ENCODE results near the gene F2RL3. TPM values are rescaled to one million over a fixed set of nuclear protein-coding genes. Genes with fewer than 3 reads are reported as not detected.

The F2RL3 gene
- total RNA-seq, 1 experiment from 2014 or later = 7.0 TPM

DNA sequence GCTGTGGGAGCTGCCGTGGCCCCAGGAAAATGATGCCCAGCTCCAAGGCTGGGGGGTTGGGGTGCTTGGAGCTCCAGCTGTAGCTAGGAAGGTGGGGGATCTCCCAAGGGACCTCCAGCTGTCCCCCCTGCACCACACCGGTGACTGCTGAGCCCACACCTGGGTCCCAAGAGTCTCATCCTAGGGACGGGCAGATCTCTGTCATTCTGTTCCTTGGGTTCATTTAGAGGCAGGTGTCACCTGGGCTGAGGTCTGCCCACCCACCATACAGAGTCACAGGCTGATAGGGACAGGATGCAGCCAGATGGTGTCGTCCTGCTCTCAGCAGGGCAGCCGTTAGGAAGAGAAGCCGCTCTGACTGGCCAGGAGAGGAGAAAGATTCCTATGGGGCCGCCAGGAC lies 5.3 kb downstream of the F2RL3 start:
- DNase-seq (ENCODE audit: low read depth) = no peak

- peak; percentile 33 for DNase-seq (ENCODE audit: low read depth)
Observed at GRCh38 chr19:16895467-16896145, 6.8 kb downstream of the F2RL3 start.

GRCh38 chr19:16896146-16897028 lies 7.6 kb downstream of the F2RL3 start:
- DNase-seq (ENCODE audit: low read depth) = peak; percentile 27

GRCh38 chr19:16897029-16897855 lies 8.4 kb downstream of the F2RL3 start:
- peak; percentile 85 for DNase-seq (ENCODE audit: low read depth)

- no peak for DNase-seq (ENCODE audit: low read depth)
Observed at GRCh38 chr19:16897856-16898161, 9.0 kb downstream of the F2RL3 start.

GRCh38 chr19:16898361-16899015 lies 9.7 kb downstream of the F2RL3 start:
- DNase-seq (ENCODE audit: low read depth) = no peak

- peak; percentile 66 for DNase-seq (ENCODE audit: low read depth)
Observed at GRCh38 chr19:16899566-16900075, 10.8 kb downstream of the F2RL3 start.

DNA sequence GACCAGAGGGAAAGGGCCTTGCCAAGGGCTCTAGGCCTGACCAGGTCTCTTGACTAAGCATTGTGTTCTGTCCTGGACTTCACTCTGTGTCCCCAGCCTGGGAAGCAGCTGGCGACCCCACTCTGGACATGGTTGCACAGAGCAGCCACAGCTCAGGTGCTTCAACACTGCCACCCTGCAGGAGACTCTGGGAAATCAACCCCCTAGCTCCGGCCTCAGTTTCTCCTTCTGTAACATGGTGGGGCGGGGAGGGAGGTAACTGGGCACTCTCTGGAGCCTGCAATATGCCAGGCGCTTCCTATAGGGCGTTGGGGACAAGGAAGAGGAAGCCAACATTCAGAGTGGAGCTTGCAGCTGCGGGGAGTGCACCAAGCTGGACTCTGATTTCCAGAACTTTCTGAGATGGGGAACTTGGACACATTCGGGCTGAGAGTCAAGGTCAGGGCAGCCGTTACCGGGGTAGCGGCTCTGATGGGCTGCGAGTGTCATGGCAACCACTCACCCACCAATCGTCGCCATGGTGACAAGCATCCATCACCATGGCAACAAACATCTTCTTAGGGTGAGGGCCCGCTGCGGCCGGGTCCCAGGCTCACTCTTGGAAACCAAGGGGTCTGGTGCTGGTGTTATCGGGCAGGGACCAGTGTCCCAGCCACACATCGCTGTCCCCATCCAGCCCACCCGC lies 12.8 kb downstream of the F2RL3 start:
- no peak for DNase-seq (ENCODE audit: low read depth)

DNA sequence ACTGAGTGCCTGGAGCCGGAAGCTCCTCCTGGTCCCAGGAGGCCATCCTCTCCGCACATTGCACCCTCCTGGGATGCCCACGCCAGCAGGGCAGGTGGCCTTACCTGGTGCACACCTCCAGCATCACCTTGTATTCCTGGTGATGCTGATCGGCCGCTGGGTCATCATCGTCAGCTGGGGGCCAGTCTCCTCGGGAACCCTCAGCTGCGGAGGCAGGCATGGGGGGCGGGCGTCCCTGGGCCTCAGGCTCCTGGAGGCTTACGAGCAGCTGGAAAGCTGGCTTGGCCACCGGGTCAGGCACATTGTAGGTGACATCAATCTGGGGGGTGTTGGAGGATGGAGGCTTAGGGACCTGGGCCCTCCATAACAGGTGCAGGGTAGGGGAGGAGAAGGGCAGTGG lies 13.7 kb downstream of the F2RL3 start:
- DNase-seq (ENCODE audit: low read depth) = no peak

DNA sequence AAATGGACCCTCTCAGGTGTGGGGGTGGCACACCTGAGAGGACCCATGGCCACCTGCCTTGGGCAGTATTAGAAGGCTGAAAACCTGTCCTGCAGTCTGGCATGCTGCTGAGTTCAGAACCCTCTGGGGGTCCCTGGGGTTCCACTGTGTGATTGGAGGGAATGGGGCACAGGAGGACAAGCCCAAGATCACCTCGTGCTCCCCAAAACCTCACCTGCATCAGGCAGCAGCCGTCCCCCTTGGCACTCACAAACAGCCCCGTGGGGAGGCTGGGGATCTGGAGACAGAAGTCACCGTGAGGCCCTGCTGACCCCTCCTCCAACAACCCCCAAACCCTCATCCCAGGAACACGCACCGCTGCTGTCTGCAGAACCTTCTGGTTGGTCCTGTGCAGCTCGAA lies 14.5 kb downstream of the F2RL3 start:
- DNase-seq (ENCODE audit: low read depth) = no peak

DNA sequence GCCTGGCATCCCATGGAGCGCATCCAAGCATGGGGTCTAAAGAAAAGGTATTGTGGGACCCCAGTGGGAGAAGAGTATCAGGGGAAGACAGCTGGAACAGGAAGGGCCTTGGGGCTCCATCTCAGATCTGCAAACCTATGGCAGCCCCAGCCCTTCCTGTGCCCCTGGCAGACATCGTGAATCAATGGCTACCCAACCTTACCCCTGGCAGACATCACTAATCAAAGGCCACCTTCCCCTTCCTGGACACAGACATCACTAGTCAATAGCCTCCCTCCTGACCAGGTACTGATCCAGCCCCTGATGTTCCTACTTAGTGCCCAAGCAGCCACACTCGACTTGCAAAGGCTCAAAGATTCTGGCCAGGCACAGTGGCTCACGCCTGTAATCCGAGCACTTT lies 15.8 kb downstream of the F2RL3 start:
- no peak for DNase-seq (ENCODE audit: low read depth)

DNA sequence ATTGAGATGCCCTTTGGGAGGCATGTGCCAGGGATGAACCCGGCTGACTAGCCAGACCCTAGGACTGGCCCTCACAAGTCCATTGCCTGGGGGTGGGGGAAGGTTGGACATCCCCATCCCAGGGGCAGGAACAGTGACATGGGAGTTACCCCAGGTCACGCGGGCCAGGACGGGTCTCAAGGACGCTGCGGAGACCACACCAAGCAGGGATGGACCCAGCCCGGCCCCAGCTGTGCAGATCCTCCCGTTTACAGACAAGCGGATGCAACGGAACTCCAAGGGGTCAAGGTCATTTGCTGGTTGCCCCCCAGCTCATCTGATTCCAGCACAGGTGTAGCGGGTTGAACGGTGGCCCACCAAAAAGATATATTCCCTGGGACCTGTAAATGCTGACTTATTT lies 20.0 kb downstream of the F2RL3 start:
- no peak for DNase-seq (ENCODE audit: low read depth)

DNA sequence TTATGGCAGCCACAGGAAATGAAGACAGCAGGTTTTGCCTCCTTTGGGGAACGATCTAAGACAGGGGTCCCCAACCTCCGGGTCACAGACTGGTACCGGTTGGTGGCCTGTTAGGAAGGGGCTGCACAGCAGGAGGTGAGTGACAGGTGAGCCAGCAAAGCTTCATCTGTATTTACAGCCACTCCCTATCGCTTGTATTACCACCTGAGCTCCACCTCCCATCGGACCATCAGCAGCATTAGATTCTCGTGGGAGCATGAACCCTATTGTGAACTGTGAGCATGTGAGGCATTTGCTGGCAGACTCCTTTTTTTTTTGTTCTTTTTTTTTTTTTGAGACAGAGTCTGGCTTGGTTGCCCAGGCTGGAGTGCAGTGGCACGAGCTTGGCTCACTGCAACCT lies 22.2 kb downstream of the F2RL3 start:
- no peak for DNase-seq (ENCODE audit: low read depth)

GRCh38 chr19:16912780-16913179 lies 24.0 kb downstream of the F2RL3 start:
- no peak for DNase-seq (ENCODE audit: low read depth)

GRCh38 chr19:16914421-16914820 lies 25.6 kb downstream of the F2RL3 start:
- DNase-seq (ENCODE audit: low read depth) = no peak

GRCh38 chr19:16915135-16915534 lies 26.3 kb downstream of the F2RL3 start:
- no peak for DNase-seq (ENCODE audit: low read depth)

- DNase-seq (ENCODE audit: low read depth) = no peak
Observed at GRCh38 chr19:16915734-16916133, 26.9 kb downstream of the F2RL3 start.

DNA sequence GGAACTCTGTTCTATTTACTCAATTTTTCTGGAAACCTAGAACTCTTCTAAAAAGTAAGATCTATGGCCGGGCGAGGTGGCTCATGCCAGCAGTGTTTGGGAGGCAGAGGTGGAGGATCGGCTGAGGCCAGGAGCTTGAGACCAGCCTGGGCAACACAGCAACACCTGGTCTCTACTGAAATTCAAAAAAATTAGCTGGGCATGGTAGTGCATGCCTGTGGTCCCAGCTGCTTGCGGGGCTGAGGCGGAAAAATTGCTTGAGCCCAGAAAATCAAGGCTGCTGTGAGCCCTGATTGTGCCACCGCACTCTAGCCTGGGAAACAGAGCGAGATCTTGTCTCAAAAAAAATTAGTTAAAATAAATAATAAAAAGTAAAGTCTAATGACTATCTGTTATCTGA lies 28.6 kb downstream of the F2RL3 start:
- no peak for DNase-seq (ENCODE audit: low read depth)

- DNase-seq (ENCODE audit: low read depth) = no peak
Observed at GRCh38 chr19:16919496-16919895, 30.7 kb downstream of the F2RL3 start.

DNA sequence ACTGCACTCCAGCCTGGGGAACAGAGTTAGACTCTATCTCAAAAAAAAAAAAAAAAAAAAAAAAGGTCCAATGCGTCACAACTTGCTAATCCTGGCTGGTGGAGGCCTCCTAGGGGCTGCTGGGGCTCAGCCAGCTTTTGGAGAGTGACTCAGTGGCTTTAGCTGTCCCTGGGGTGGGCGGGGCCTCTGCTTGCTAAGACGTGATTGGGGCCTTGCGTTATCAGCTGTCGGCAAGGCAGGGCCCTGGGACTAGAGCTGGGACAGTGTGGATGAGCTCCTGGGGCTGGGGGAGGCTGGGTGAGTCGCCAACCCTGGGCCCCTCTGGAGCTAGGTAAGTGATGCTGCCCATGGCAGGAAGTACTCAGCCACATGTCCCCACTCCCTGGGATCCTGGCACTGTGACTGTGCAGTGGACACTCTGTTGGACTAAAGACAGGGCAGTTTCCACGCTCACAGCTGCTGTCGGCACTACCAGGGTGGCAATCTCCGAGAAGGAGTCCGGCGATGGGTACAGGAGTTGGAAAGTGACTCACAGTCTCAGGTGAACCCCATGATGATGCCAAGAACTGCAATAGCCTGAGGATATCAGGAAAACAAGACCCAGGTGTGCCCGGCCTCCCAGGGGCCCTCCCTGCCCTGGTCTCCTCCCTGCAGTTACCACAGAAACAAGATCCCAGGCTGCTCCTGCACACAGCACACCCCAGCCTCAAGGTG lies 32.2 kb downstream of the F2RL3 start:
- DNase-seq (ENCODE audit: low read depth) = peak; percentile 91

Data from Daoy (cell line).